NCI-H69 (cell line): ENCODE measurements around the gene RAD23B.

Source experiments
- DNase-seq: peaks from one replicate; lab custom pipeline; 2025; lab: John Stamatoyannopoulos, UW

Gene RAD23B

GRCh38 chr9:107378006-107378405, 94.9 kb downstream of the RAD23B start:
- DNase-seq, result no peak
